Transverse colon (tissue), 4 donors: ENCODE measurements around the gene B4GALNT3. TPM values are rescaled to one million over a fixed set of nuclear protein-coding genes. Genes with fewer than 3 reads are reported as not detected.

Experiments used
- DNase-seq: peaks from one replicate; pipeline ENCODE4 v3.0.0-alpha.2; 2019
- H3K27ac ChIP-seq, 4 donors: fragments of 200-600 bp; sonication (generic); 2 replicates each; pipeline ENCODE4 v1.5.1; 2016 to 2018; ENCODE audit warnings: inconsistent platforms in 4 of 4
- H3K27me3 ChIP-seq: fragments of 200-600 bp; sonication (generic); 2 replicates; pipeline ENCODE4 v1.5.1; 2017; ENCODE audit warnings: inconsistent platforms
- H3K36me3 ChIP-seq, 4 donors: fragments of 200-600 bp; sonication (generic); 2 replicates each; pipeline ENCODE4 v1.5.1; 2017 to 2019; ENCODE audit warnings: inconsistent platforms in 4 of 4
- H3K4me1 ChIP-seq, 4 donors: fragments of 200-600 bp; sonication (generic); 2 replicates each; pipeline ENCODE4 v1.5.1; 2017 to 2020; ENCODE audit warnings: inconsistent platforms in 4 of 4
- H3K4me3 ChIP-seq, 4 donors: fragments of 200-600 bp; sonication (generic); 1 replicate in 1 of 4; 2 replicates in 3 of 4; pipeline versions ENCODE4 v1.5.1 to v1.6.1; 2017 to 2019; ENCODE audit warnings: inconsistent platforms in 4 of 4
- H3K9me3 ChIP-seq, 2 donors: fragments of 200-600 bp; sonication (generic); 2 replicates each; pipeline ENCODE4 v1.5.1; 2017 to 2019; ENCODE audit warnings: inconsistent platforms in 2 of 2
- EP300 ChIP-seq: sonication (generic); formaldehyde crosslinking; IDR thresholded peaks from one replicate; pipeline ENCODE4 v1.6.1; 2017; ENCODE audit warnings: antibody characterized with exemption, low read depth
- POLR2A ChIP-seq: fragments of 450-650 bp; IDR thresholded peaks from one replicate; pipeline ENCODE4 v1.6.1; 2016; ENCODE audit warnings: antibody characterized with exemption, mild to moderate bottlenecking, moderate library complexity
- POLR2AphosphoS5 ChIP-seq, 3 donors: sonication (generic); formaldehyde crosslinking; IDR thresholded peaks; one replicate each; pipeline ENCODE4 v1.6.1; 2016; ENCODE audit warnings: antibody characterized with exemption in 3 of 3
- WGBS, 2 donors: methylation state at CpG; one replicate each; pipeline ENCODE4 v1.1.5; 2018; ENCODE audit warnings: low coverage in 1 of 2; 5-methylcytosine and 5-hydroxymethylcytosine counted together
- in situ Hi-C, 4 donors: fragments of 200-750 bp; cut with MboI; loops; one replicate each; pipeline versions ENCODE4 v1.15.0 to v1.15.1; 2017; ENCODE audit warnings: low sequenced_read_pairs in 3 of 4, low pct_ligation_motif_present in 1 of 4, low pct_unique_long_range_greater_than_20kb in 1 of 4
- intact Hi-C: fragments of 100-400 bp; cut with DNase I; formaldehyde crosslinking; loops from one replicate; pipeline ENCODE4 v1.15.1; 2023; ENCODE audit warnings: low total_unique reads
- total RNA-seq, 4 donors: library from RNA; depleted of rRNA; stranded (reverse); fragments of >200 nt; gene quantifications; one replicate each; pipeline ENCODE4 v1.1.0, GENCODE V29; 2016
- TF ChIP-seq, protein P1 (sequence below), 5 experiments: fragments of 200-600 bp in 3 of 5; fragments of 450-650 bp in 2 of 5; sonication (generic) in 3 of 5; IDR thresholded peaks; 1 replicate in 2 of 5; 2 replicates in 3 of 5; pipeline ENCODE4 v1.5.1; 2016 to 2017; ENCODE audit warnings: antibody characterized with exemption in 5 of 5, inconsistent platforms in 3 of 5, mild to moderate bottlenecking in 2 of 5, moderate library complexity in 1 of 5

B4GALNT3 gene
- total RNA-seq, 4 donors from 2014 or later = 49.8 to 166 (median 93.4) TPM

DNA sequence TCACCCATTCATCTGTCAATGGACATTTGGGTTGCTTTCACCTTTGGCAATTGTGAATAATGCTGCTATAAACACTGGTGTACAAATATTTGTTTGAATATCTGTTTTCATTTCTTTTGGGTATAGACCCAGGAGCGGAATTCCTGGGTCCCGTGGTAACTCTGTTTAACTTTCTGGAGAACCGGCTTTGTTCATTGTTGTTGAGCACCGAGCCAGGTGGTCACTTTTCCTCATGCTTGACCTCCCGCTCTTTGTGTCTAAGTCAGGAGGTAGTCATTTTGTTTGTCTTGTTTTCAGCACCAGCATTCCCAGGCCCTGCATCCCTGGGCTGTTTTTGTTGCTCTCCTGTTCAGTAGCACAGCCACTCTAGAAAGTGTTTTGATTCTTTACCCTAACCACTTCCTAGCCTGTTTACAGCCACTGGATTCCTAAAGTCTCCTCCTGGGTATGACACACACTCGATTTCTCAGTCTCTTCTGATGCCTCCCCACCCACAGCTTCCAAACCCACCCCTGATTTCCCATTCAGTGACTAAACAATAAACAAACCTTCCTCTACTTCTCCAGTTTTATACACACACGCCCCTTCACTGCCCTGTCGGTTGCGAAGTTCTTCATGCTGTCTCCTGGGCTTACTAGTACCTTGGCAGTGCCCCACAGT lies 37.9 kb downstream of the B4GALNT3 start:
- Histone ChIP-seq H3K27me3 (no peaks in the 10 kb centered on the region), H3K4me1 (peaks cover 3 to 20% (median 11%) of the 10 kb centered on the region in 4 donors), H3K27ac (no peak overlapping the region), H3K4me3 (no peak overlapping the region), H3K36me3 (no peaks in the 10 kb centered on the region), H3K9me3 (no peaks in the 10 kb centered on the region)
- in situ Hi-C loops (no loop called here), intact Hi-C loops (no loop called here)
- WGBS, 2 donors = 84 to 86% methylated on average over 4 to 9 of the region's 9 CpGs
- DNase-seq = no peak
- TF ChIP-seq POLR2A (no peak), EP300 (no peak), POLR2AphosphoS5 (IDR thresholded peaks at IDR 0.05) (no peak)
- TF ChIP-seq, protein P1, sequence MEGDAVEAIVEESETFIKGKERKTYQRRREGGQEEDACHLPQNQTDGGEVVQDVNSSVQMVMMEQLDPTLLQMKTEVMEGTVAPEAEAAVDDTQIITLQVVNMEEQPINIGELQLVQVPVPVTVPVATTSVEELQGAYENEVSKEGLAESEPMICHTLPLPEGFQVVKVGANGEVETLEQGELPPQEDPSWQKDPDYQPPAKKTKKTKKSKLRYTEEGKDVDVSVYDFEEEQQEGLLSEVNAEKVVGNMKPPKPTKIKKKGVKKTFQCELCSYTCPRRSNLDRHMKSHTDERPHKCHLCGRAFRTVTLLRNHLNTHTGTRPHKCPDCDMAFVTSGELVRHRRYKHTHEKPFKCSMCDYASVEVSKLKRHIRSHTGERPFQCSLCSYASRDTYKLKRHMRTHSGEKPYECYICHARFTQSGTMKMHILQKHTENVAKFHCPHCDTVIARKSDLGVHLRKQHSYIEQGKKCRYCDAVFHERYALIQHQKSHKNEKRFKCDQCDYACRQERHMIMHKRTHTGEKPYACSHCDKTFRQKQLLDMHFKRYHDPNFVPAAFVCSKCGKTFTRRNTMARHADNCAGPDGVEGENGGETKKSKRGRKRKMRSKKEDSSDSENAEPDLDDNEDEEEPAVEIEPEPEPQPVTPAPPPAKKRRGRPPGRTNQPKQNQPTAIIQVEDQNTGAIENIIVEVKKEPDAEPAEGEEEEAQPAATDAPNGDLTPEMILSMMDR (IDR thresholded peaks at IDR 0.05) = no peak

DNA sequence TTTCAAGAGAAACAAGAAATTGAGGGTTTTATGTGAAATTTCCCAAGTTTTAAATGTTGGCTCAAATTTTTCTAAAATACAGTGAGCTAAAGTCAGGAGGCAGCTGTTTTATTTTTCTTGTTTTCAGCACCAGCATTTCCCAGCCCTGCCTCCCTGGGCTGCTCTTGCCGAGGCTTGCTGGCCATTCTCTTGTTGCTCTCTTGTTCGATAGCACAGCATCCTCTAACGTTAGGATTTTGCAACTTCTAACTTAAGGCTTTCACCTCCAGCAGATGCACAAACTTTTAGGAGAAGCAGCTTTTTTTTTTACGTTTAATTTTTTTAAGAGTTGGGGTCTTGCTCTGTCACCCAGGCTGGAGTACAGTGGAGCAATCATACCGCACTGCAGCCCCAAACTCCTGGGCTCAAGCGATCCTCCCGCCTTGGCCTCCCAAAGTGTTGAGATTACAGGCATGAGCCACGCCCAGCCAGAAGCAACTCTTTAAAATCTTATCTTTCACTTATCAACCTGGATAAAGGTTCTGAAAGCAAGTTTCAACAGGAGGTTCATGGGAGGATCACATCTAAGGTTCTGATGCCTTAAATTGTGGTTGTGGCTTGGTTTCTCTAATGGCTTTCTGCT lies 40.2 kb downstream of the B4GALNT3 start:
- TF ChIP-seq POLR2A = no peak
- TF ChIP-seq, protein P1 (IDR thresholded peaks at IDR 0.05) = no peak
- no peak for TF ChIP-seq EP300
- TF ChIP-seq POLR2AphosphoS5 (IDR thresholded peaks at IDR 0.05) = no peak
- no peaks in the 10 kb centered on the region for H3K9me3 ChIP-seq
- H3K27ac ChIP-seq = peak overlapping the region; percentile 39 to 67 (median 55)
- intact Hi-C loops (no loop called here), in situ Hi-C loops (no loop called here)
- H3K4me1 ChIP-seq = peaks cover 6 to 36% (median 22%) of the 10 kb centered on the region in 4 donors
- WGBS, 2 donors = 61 to 67% methylated on average over 8 of the region's 8 CpGs
- DNase-seq = no peak
- no peak overlapping the region for H3K4me3 ChIP-seq
- H3K27me3 ChIP-seq = no peaks in the 10 kb centered on the region
- no peaks in the 10 kb centered on the region for H3K36me3 ChIP-seq

DNA sequence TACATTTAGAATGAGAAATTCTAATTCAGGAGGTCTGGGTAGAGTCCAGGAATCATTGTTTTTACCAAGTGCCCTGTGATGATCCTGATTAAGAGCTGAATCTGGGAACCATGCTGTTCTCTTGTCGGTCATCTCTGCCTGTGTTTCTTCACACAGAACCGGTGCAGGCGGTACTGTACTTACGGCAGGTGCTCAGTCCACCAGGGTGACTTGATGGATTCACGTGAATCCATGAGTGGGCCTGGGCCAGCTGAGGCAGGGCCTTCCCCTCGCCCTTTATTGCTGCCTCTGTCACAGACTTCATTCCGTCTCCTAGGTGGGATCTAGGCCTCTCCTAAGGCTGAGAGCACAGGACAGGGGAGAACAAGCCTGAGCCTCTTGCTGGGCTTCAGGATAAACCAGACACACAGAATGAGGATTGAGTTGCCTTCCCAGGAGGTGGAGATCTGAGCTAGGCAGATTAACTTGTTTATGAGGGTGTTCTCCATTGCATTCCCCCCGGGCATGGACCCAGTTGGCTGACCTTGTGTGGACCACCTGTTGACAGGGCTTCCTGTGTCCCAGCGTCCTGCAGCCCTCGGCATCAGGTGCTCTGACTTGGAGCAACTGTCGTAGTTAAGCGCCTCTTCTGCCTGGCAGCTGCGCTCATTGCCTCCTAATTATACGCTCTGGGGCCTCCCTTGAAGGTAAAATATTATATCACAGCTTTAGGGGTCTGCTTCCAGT lies 42.1 kb downstream of the B4GALNT3 start:
- Histone ChIP-seq H3K4me3 (no peak overlapping the region), H3K27me3 (no peaks in the 10 kb centered on the region), H3K4me1 (peaks cover 6 to 38% (median 22%) of the 10 kb centered on the region in 4 donors), H3K9me3 (no peaks in the 10 kb centered on the region), H3K36me3 (no peaks in the 10 kb centered on the region), H3K27ac (peak overlapping the region; percentile 88 to 91 (median 90))
- in situ Hi-C loops (no loop called here), intact Hi-C loops (no loop called here)
- TF ChIP-seq POLR2A (no peak), POLR2AphosphoS5 (IDR thresholded peaks at IDR 0.05) (no peak), EP300 (no peak)
- TF ChIP-seq, protein P1 (IDR thresholded peaks at IDR 0.05) = no peak
- 89% methylated on average over 14 of the region's 14 CpGs; no CpG with 5 or more reads in 1 of the 2 donors for WGBS, 2 donors
- DNase-seq = no peak

DNA sequence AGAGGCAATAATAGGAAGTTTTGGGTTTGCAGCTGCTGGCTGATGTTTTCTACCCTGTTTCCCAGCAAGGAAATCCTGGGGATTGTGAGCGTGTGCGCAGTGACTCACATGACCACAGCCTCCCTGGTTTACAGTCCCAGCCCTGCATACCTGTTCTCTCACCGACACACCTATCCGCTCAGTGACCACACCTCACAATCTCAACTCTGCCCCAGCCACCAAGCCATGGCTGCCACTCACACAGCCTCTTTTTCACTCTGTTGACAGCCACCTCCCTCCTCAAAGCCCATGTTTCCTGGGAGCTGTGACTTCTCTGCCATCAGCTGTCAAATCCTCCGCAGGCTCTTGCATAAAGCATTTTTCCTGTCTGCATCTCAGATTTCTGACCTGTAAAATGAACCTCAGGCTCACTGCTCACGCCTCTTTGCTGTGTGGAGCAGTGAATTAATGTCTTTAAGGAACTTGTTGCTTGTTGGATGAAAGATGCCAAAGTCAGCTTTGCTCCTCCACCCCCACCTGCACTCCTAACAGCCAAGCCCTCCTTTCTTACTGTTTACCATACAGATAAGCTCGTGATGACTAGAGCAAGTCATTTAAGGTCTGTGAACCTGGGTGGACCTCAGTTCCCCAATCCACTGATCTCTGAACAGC lies 43.5 kb downstream of the B4GALNT3 start:
- WGBS, 2 donors = 24 to 34% methylated on average over 6 to 7 of the region's 7 CpGs
- Histone ChIP-seq H3K4me1 (peaks cover 12 to 51% (median 30%) of the 10 kb centered on the region in 4 donors), H3K4me3 (no peak overlapping the region), H3K27ac (peak overlapping the region; percentile 88 to 91 (median 90)), H3K36me3 (no peaks in the 10 kb centered on the region), H3K27me3 (no peaks in the 10 kb centered on the region), H3K9me3 (no peaks in the 10 kb centered on the region)
- in situ Hi-C loops = no loop called here
- intact Hi-C loops = no loop called here
- peak; percentile 24 for TF ChIP-seq EP300
- peak in 2 of 3 donors; percentile 70 to 71 for TF ChIP-seq POLR2AphosphoS5 (IDR thresholded peaks at IDR 0.05)
- peak; percentile 67 for TF ChIP-seq POLR2A
- TF ChIP-seq, protein P1 (IDR thresholded peaks at IDR 0.05) = peak in 1 of 5 experiments; percentile 10
- DNase-seq = peak; percentile 86
